Mesodermal cell (in vitro differentiated cells): Measurements from ENCODE around the gene KIRREL3.

ENCODE experiments used
- H3K27ac ChIP-seq: 2 replicates; pipeline ENCODE4 v1.7.0; 2013; ENCODE audit warnings: mild to moderate bottlenecking, low read depth, low read length, moderate library complexity; ENCODE audit not compliant: severe bottlenecking
- H3K36me3 ChIP-seq: 2 replicates; pipeline ENCODE4 v1.7.1; 2013; ENCODE audit warnings: mild to moderate bottlenecking, low read length, moderate library complexity; ENCODE audit not compliant: control insufficient read depth, insufficient read depth
- H3K4me1 ChIP-seq: one replicate; pipeline ENCODE4 v1.7.1; 2013; ENCODE audit warnings: mild to moderate bottlenecking, low read length; ENCODE audit not compliant: insufficient read depth, control insufficient read depth, poor library complexity, severe bottlenecking
- H3K4me3 ChIP-seq: 2 replicates; pipeline ENCODE4 v1.7.0; 2013; ENCODE audit warnings: low read length, control low read depth, mild to moderate bottlenecking; ENCODE audit not compliant: insufficient read depth, poor library complexity, severe bottlenecking; ENCODE audit errors: extremely low read depth
- H3K9me3 ChIP-seq: 2 replicates; pipeline ENCODE4 v1.7.1; 2013; ENCODE audit warnings: mild to moderate bottlenecking, low read length, moderate library complexity; ENCODE audit not compliant: control insufficient read depth
- WGBS, 2 experiments: methylation state at CpG; one replicate each; pipeline ENCODE4 v1.1.5; 2013; ENCODE audit warnings: missing lambda C conversion rate in 2 of 2; ENCODE audit not compliant: insufficient coverage in 2 of 2; 5-methylcytosine and 5-hydroxymethylcytosine counted together

The KIRREL3 gene

DNA sequence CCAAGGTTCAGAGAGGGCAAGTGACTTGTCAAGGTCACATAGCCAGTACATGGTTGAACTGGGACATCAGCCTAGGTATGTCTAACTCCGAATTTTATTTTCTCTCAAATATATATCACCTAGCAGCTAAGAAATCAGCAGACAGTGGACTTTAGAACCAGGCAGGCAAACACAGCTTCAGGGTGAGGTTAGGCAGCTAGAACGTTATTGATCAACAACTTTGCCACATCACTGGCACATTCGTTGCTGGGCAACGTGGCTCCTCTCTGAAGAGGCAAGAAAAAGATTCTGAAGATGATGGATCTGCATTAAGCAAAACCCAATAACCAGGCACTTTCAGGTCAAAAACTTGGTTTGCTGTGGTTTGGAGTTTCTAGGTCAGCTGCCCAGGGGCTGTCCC, 258.0 kb downstream of the KIRREL3 start:
- Histone ChIP-seq H3K9me3 (no peaks in the 10 kb centered on the region), H3K4me3 (no peak overlapping the region), H3K27ac (no peak overlapping the region), H3K4me1 (no peaks in the 10 kb centered on the region), H3K36me3 (no peaks in the 10 kb centered on the region)
- WGBS, 2 experiments = 90 to 100% methylated on average over 1 to 3 of the region's 4 CpGs

DNA sequence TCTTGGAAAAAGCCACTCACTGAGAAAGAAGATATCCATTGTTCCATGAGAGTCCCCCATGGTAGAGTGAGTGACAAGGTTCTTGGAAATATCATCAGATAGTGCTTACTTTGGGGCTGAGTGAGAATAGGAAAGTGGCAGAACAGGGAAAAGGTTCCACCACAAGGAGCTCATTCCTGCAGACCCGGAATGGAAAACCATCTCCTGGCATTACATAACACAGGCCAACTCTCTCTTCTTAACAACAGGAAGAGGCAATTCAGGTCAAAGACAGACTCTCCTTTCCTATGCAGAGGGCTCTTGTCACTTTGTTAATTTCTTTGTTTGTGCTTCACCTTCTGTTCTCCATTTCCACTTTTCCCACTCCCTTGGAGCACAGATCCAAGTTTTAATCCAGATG, 259.7 kb downstream of the KIRREL3 start:
- Histone ChIP-seq H3K4me3 (no peak overlapping the region), H3K36me3 (no peaks in the 10 kb centered on the region), H3K9me3 (no peaks in the 10 kb centered on the region), H3K27ac (no peak overlapping the region), H3K4me1 (no peaks in the 10 kb centered on the region)
- 57 to 63% methylated on average over 1 of the region's 1 CpG for WGBS, 2 experiments

DNA sequence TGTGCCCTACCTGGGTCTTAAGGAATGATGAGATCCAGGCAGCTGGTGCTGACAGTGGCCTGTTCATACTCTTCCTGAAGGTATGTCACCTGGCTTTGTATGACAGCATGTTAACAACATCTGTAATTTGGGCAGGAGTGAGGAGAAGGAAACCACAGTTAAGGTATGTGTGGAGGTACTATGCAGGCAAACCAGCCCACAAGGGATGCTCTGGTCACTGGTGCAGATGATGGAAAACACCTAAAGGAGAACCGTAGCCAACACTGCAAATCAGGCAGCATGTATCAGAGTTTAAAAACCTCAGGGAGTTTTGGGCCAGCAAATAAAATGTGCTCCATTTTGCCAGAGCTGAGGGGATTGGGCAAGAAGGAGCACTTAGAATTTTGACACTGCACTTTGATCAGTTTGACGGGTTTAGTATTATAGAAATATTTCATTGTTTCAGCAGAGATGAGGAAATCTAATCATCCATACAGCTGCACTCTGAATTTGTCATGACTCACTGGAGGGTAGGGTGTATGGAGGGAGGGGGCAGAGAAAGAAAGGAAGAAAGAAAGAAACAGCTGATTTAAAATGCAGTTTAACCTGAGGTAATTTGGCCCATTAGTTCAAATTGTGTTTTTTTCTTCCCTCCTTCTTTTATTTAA, 260.9 kb downstream of the KIRREL3 start:
- H3K27ac ChIP-seq = no peak overlapping the region
- 80 to 90% methylated on average over 1 to 2 of the region's 2 CpGs for WGBS, 2 experiments
- H3K4me3 ChIP-seq = no peak overlapping the region
- no peaks in the 10 kb centered on the region for H3K9me3 ChIP-seq
- H3K36me3 ChIP-seq = no peaks in the 10 kb centered on the region
- H3K4me1 ChIP-seq = no peaks in the 10 kb centered on the region

GRCh38 chr11:126738295-126739031, 262.1 kb downstream of the KIRREL3 start:
- no peak overlapping the region for H3K4me3 ChIP-seq
- no peaks in the 10 kb centered on the region for H3K4me1 ChIP-seq
- no peaks in the 10 kb centered on the region for H3K9me3 ChIP-seq
- no peak overlapping the region for H3K27ac ChIP-seq
- 64 to 83% methylated on average over 3 to 7 of the region's 9 CpGs for WGBS, 2 experiments
- H3K36me3 ChIP-seq = no peaks in the 10 kb centered on the region

- Histone ChIP-seq H3K9me3 (no peaks in the 10 kb centered on the region), H3K36me3 (no peaks in the 10 kb centered on the region), H3K27ac (no peak overlapping the region), H3K4me1 (no peaks in the 10 kb centered on the region), H3K4me3 (no peak overlapping the region)
- 76 to 83% methylated on average over 5 to 7 of the region's 12 CpGs for WGBS, 2 experiments
These were observed 263.6 kb downstream of the KIRREL3 start for GRCh38 chr11:126736682-126737572.

GRCh38 chr11:126734752-126735151, 265.8 kb downstream of the KIRREL3 start:
- no peaks in the 10 kb centered on the region for H3K9me3 ChIP-seq
- no peaks in the 10 kb centered on the region for H3K4me1 ChIP-seq
- WGBS, 2 experiments = 89 to 98% methylated on average over 6 to 7 of the region's 7 CpGs
- H3K4me3 ChIP-seq = no peak overlapping the region
- H3K36me3 ChIP-seq = no peaks in the 10 kb centered on the region
- H3K27ac ChIP-seq = no peak overlapping the region

DNA sequence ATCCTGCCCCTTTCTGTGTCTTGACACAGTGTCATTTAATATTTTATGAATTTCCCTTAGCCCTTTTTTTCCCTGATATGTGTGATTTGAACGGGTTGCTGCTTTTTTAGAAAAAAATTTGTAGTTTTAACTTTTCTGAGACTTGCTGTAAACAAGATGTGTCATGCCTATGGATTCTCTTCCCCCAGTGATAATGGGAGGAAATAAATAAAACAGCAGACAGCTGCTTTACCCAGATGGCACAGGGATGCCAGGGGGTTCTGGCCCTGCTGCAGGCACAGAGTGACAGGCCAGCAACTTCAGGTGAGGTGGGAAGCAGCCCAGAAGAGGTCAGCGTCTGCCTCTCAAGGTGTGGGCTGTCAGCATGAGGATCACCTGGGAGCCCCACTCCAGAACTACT, 266.9 kb downstream of the KIRREL3 start:
- no peaks in the 10 kb centered on the region for H3K36me3 ChIP-seq
- no peak overlapping the region for H3K27ac ChIP-seq
- no peaks in the 10 kb centered on the region for H3K4me1 ChIP-seq
- WGBS, 2 experiments = 70 to 100% methylated on average over 1 of the region's 2 CpGs
- H3K9me3 ChIP-seq = no peaks in the 10 kb centered on the region
- no peak overlapping the region for H3K4me3 ChIP-seq

DNA sequence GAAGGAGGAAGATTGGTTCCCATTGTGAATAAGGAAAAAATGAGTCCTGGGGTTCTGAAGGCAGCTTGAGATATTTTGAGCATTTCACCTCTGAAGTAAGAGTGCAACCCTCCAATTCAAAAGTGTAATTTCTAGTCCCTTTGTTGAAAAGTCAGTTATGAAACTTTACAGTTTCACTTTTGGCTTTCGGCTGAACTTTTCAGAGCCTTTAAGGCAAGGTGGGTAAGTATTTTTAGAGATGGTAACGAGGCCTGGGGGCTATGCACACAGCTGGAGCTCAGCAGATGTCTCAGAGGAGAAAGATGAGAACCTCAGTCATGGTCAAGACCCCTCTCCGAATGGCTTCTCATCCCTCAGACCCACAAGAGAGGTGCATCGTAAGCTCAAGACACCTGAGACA, 267.6 kb downstream of the KIRREL3 start:
- H3K4me3 ChIP-seq = no peak overlapping the region
- no peaks in the 10 kb centered on the region for H3K4me1 ChIP-seq
- H3K9me3 ChIP-seq = no peaks in the 10 kb centered on the region
- no peak overlapping the region for H3K27ac ChIP-seq
- 94 to 100% methylated on average over 1 to 2 of the region's 4 CpGs for WGBS, 2 experiments
- H3K36me3 ChIP-seq = no peaks in the 10 kb centered on the region

DNA sequence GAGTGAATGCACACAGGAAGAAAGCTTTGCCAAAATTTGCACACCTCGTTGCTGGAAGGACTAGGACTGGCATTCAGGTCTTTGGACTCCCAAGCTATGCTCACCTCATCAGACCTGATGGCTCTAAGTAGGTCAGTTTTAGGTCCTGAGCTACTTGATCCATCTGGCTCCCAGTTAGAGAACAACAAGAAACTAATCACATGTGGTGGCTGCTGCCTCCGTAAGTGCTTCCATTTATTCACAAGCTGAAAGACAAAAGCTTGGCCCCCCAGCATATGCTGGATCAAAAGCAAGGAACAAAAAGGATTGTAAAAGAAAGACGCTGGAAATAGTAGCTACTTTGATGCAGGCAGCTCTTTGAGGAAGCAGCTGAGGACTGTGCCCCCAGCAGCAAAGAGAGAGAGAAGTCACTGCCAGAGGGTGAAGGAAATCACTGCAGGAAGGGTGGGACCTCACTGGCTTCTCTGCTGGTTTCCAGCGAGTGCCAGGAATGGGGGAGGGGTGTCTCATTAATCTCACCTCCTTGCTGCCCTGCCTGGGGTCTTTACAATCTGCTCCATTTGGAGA, 268.9 kb downstream of the KIRREL3 start:
- no peaks in the 10 kb centered on the region for H3K9me3 ChIP-seq
- no peaks in the 10 kb centered on the region for H3K4me1 ChIP-seq
- 52 to 64% methylated on average over 4 of the region's 4 CpGs for WGBS, 2 experiments
- no peak overlapping the region for H3K27ac ChIP-seq
- H3K36me3 ChIP-seq = no peaks in the 10 kb centered on the region
- no peak overlapping the region for H3K4me3 ChIP-seq

DNA sequence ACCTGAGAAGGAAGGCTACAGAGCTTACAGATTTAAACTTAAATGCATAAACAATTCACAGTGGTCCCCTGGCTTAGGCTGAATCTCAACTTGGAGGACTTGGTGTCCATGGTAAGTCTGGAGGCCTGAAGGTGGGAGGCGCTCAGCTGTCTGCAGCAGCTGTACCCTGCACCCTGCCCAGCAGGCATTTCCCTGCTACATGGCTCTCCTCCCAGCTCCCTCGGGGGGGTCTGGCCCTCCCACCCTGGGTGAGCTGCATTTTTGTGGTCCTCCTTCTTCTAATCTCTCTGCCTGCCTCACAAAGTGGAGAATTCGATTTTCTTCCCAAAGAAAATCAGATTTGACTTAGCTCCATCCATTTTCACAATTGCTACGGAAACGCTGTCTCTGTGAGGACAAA, 273.2 kb downstream of the KIRREL3 start:
- no peak overlapping the region for H3K4me3 ChIP-seq
- H3K9me3 ChIP-seq = no peaks in the 10 kb centered on the region
- WGBS, 2 experiments = 80 to 84% methylated on average over 4 to 5 of the region's 5 CpGs
- H3K36me3 ChIP-seq = no peaks in the 10 kb centered on the region
- H3K27ac ChIP-seq = no peak overlapping the region
- no peaks in the 10 kb centered on the region for H3K4me1 ChIP-seq
